H1 (cell line): ENCODE results near the gene PDZD2. TPM values are rescaled to one million over a fixed set of nuclear protein-coding genes. Genes with fewer than 3 reads are reported as not detected.

ENCODE experiments used
- CTCF ChIA-PET: fragments of 300-600 bp; sonication (Branson Sonifier 250); formaldehyde crosslinking; loops from one replicate; lab custom pipeline; 2021; ENCODE audit not compliant: partially characterized antibody; lab: Charles Lee
- POLR2A ChIA-PET: fragments of 300-600 bp; sonication (Branson Sonifier 250); formaldehyde crosslinking; loops from one replicate; lab custom pipeline; 2021; ENCODE audit warnings: inconsistent platforms; ENCODE audit not compliant: partially characterized antibody; lab: Charles Lee
- DNase-seq, 2 experiments: peaks; one replicate each; pipeline versions ENCODE4 v3.0.0 to v3.0.0-alpha.2; 2010 to 2022; ENCODE audit warnings: low spot score in 2 of 2, low read depth in 1 of 2, mixed read lengths in 1 of 2
- FAIRE-seq: peaks from 2 replicates; lab custom pipeline; 2011; peaks lifted over from hg19 to GRCh38; lab: Jason Lieb, UNC
- H2AFZ ChIP-seq: 2 replicates; pipeline ENCODE4 v1.8.1; 2012; ENCODE audit warnings: low read length, inconsistent platforms
- H2AK5ac ChIP-seq: 2 replicates; pipeline ENCODE4 v1.6.1; 2013; ENCODE audit warnings: low read depth, low read length
- H2BK120ac ChIP-seq: replicated peaks from 2 replicates; pipeline ENCODE3; 2013; ENCODE audit warnings: low read depth, low read length, inconsistent platforms
- H2BK12ac ChIP-seq: 2 replicates; pipeline ENCODE4 v1.6.1; 2013; ENCODE audit warnings: low read depth, low read length
- H2BK15ac ChIP-seq: 2 replicates; pipeline ENCODE4 v1.6.1; 2013; ENCODE audit warnings: low read length
- H2BK20ac ChIP-seq: 2 replicates; pipeline ENCODE4 v1.6.1; 2013; ENCODE audit warnings: low read length
- H2BK5ac ChIP-seq: 2 replicates; pipeline ENCODE4 v1.6.1; 2013; ENCODE audit warnings: low read depth, low read length
- H3K14ac ChIP-seq: 2 replicates; pipeline ENCODE4 v1.6.1; 2013; ENCODE audit warnings: inconsistent platforms; ENCODE audit not compliant: insufficient read length
- H3K18ac ChIP-seq: 2 replicates; pipeline ENCODE4 v1.6.1; 2013; ENCODE audit warnings: low read length; ENCODE audit errors: extremely low read depth
- H3K23ac ChIP-seq: 2 replicates; pipeline ENCODE4 v1.6.1; 2013; ENCODE audit warnings: inconsistent platforms; ENCODE audit not compliant: insufficient read length
- H3K23me2 ChIP-seq: 2 replicates; pipeline ENCODE4 v1.6.1; 2013; ENCODE audit warnings: low read depth, low read length
- H3K27ac ChIP-seq: 2 replicates; pipeline ENCODE4 v1.6.1; 2011; ENCODE audit warnings: low read depth, low read length, inconsistent platforms
- H3K27me3 ChIP-seq, 4 experiments: replicated peaks in 1 of 4; 1 replicate in 1 of 4; 2 replicates in 3 of 4; pipeline versions ENCODE4 v1.6.1 to v1.8.1; 2011 to 2013; ENCODE audit warnings: low read length in 3 of 4, mild to moderate bottlenecking in 3 of 4, inconsistent platforms in 2 of 4, mixed read lengths in 2 of 4, moderate library complexity in 1 of 4; ENCODE audit not compliant: control insufficient read depth in 3 of 4, insufficient read depth in 3 of 4; ENCODE audit errors: extremely low read depth in 1 of 4
- H3K36me3 ChIP-seq, 4 experiments: 2 replicates each; pipeline versions ENCODE4 v1.6.1 to v1.8.1; 2011 to 2013; ENCODE audit warnings: mild to moderate bottlenecking in 4 of 4, low read length in 3 of 4, moderate library complexity in 2 of 4, control low read depth in 1 of 4, inconsistent platforms in 1 of 4; ENCODE audit not compliant: insufficient read depth in 4 of 4, control insufficient read depth in 2 of 4
- H3K4ac ChIP-seq: replicated peaks from 2 replicates; pipeline ENCODE3; 2013; ENCODE audit warnings: low read length, low read depth, mixed read lengths, inconsistent platforms; ENCODE audit not compliant: insufficient read length
- H3K4me1 ChIP-seq, 4 experiments: replicated peaks in 1 of 4; 1 replicate in 1 of 4; 2 replicates in 3 of 4; pipeline versions ENCODE4 v1.6.1 to v1.8.1; 2011 to 2013; ENCODE audit warnings: low read length in 3 of 4, inconsistent platforms in 2 of 4, mixed read lengths in 1 of 4; ENCODE audit not compliant: insufficient read depth in 4 of 4, control insufficient read depth in 3 of 4
- H3K4me2 ChIP-seq, 2 experiments: 2 replicates each; pipeline versions ENCODE4 v1.6.1 to v1.8.1; 2011 to 2013; ENCODE audit warnings: low read depth in 2 of 2, low read length in 2 of 2, control low read depth in 1 of 2, inconsistent platforms in 1 of 2, mild to moderate bottlenecking in 1 of 2; ENCODE audit not compliant: insufficient read depth in 1 of 2
- H3K4me3 ChIP-seq, 4 experiments: fragments of 200-600, 300-600 bp in 1 of 4; sonication (generic), shearing (Covaris generic), sonication (Bioruptor Twin) in 1 of 4; 2 replicates each; pipeline versions ENCODE4 v1.5.1 to v1.8.1; 2011 to 2016; ENCODE audit warnings: low read length in 4 of 4, low read depth in 3 of 4, control low read depth in 2 of 4, inconsistent platforms in 2 of 4, mild to moderate bottlenecking in 2 of 4, mixed read lengths in 1 of 4, moderate library complexity in 1 of 4; ENCODE audit not compliant: insufficient read depth in 2 of 4; ENCODE audit errors: extremely low read depth in 1 of 4
- H3K56ac ChIP-seq: replicated peaks from 2 replicates; pipeline ENCODE3; 2013; ENCODE audit warnings: low read depth, mild to moderate bottlenecking, mixed read lengths, low read length, inconsistent platforms; ENCODE audit not compliant: insufficient read length
- H3K79me1 ChIP-seq: 2 replicates; pipeline ENCODE4 v1.6.1; 2013; ENCODE audit warnings: low read depth, low read length, control low read depth
- H3K79me2 ChIP-seq, 2 experiments: 2 replicates each; pipeline versions ENCODE4 v1.6.1 to v1.8.1; 2012 to 2013; ENCODE audit warnings: low read length in 2 of 2, mild to moderate bottlenecking in 2 of 2, inconsistent platforms in 1 of 2; ENCODE audit not compliant: insufficient read depth in 2 of 2, control insufficient read depth in 1 of 2
- H3K9ac ChIP-seq, 4 experiments: replicated peaks in 1 of 4; 1 replicate in 1 of 4; 2 replicates in 3 of 4; pipeline versions ENCODE4 v1.6.1 to v1.8.1; 2011 to 2013; ENCODE audit warnings: low read depth in 3 of 4, low read length in 3 of 4, control low read depth in 2 of 4, mild to moderate bottlenecking in 2 of 4, moderate library complexity in 2 of 4, inconsistent platforms in 1 of 4; ENCODE audit errors: extremely low read depth in 1 of 4
- H3K9me3 ChIP-seq, 2 experiments: 2 replicates each; pipeline versions ENCODE4 v1.6.1 to v1.8.1; 2012 to 2013; ENCODE audit warnings: mild to moderate bottlenecking in 2 of 2, moderate library complexity in 2 of 2, control low read depth in 1 of 2, inconsistent platforms in 1 of 2, low read depth in 1 of 2, low read length in 1 of 2, mixed read lengths in 1 of 2; ENCODE audit not compliant: insufficient read depth in 2 of 2
- H4K20me1 ChIP-seq, 2 experiments: replicated peaks in 1 of 2; 2 replicates each; pipeline versions ENCODE3 to v1.8.1; 2011 to 2013; ENCODE audit warnings: inconsistent platforms in 2 of 2, low read length in 2 of 2, mild to moderate bottlenecking in 1 of 2; ENCODE audit not compliant: insufficient read depth in 2 of 2, control insufficient read depth in 1 of 2
- H4K5ac ChIP-seq: 2 replicates; pipeline ENCODE4 v1.6.1; 2013; ENCODE audit warnings: low read length, low read depth, mixed read lengths, inconsistent platforms; ENCODE audit not compliant: insufficient read length
- H4K8ac ChIP-seq: 2 replicates; pipeline ENCODE4 v1.8.0; 2013; ENCODE audit warnings: mild to moderate bottlenecking, moderate library complexity, low read length, inconsistent platforms; ENCODE audit not compliant: insufficient read depth; ENCODE audit errors: extremely low read depth
- H4K91ac ChIP-seq: replicated peaks from 2 replicates; pipeline ENCODE3; 2013; ENCODE audit warnings: low read length, mixed read lengths, inconsistent platforms; ENCODE audit not compliant: insufficient read length
- BACH1 ChIP-seq: IDR thresholded peaks from 2 replicates; pipeline ENCODE4 v1.6.1; 2012; ENCODE audit warnings: low read length, improper control_type of control experiment
- BRCA1 ChIP-seq: IDR thresholded peaks from 2 replicates; pipeline ENCODE4 v1.6.1; 2012; ENCODE audit warnings: low read depth, low read length, improper control_type of control experiment
- CEBPB ChIP-seq: IDR thresholded peaks from 2 replicates; pipeline ENCODE4 v1.6.1; 2012; ENCODE audit warnings: low read depth, low read length
- CTCF ChIP-seq, 3 experiments: IDR thresholded peaks; 1 replicate in 2 of 3; 2 replicates in 1 of 3; pipeline versions ENCODE4 v1.5.1 to v1.6.1; 2011; ENCODE audit warnings: low read length in 3 of 3, mild to moderate bottlenecking in 3 of 3, inconsistent platforms in 2 of 3, low read depth in 1 of 3, moderate library complexity in 1 of 3; ENCODE audit not compliant: insufficient read depth in 1 of 3; ENCODE audit errors: control extremely low read depth in 1 of 3
- E2F6 ChIP-seq: IDR thresholded peaks from 2 replicates; pipeline ENCODE4 v1.6.1; 2012; ENCODE audit warnings: inconsistent platforms
- GABPA ChIP-seq: IDR thresholded peaks from 2 replicates; pipeline ENCODE4 v1.6.1; 2011; ENCODE audit warnings: mild to moderate bottlenecking, low read length, moderate library complexity, borderline replicate concordance; ENCODE audit not compliant: insufficient read depth
- JUND ChIP-seq: IDR thresholded peaks from 2 replicates; pipeline ENCODE4 v1.6.1; 2011; ENCODE audit warnings: mild to moderate bottlenecking, improper control_type of control experiment, low read length
- NANOG ChIP-seq: IDR thresholded peaks from 2 replicates; pipeline ENCODE4 v1.6.1; 2011; ENCODE audit warnings: low read length, low read depth, mild to moderate bottlenecking, inconsistent platforms; ENCODE audit not compliant: insufficient read depth, poor library complexity, severe bottlenecking
- RAD21 ChIP-seq, 2 experiments: IDR thresholded peaks in 1 of 2; conservative IDR thresholded peaks in 1 of 2; 2 replicates each; pipeline ENCODE4 v1.6.1; 2011; ENCODE audit warnings: low read depth in 2 of 2, low read length in 2 of 2, improper control_type of control experiment in 1 of 2, inconsistent platforms in 1 of 2, mild to moderate bottlenecking in 1 of 2, moderate library complexity in 1 of 2
- RBBP5 ChIP-seq: IDR thresholded peaks from 2 replicates; pipeline ENCODE4 v1.7.1; 2012; ENCODE audit warnings: low read depth, mild to moderate bottlenecking, inconsistent platforms, low read length, moderate library complexity, borderline replicate concordance
- SIX5 ChIP-seq: IDR thresholded peaks from 2 replicates; pipeline ENCODE4 v1.6.1; 2011; ENCODE audit warnings: mild to moderate bottlenecking, low read depth, low read length
- WGBS, 2 experiments: shearing (Covaris generic) in 1 of 2; methylation state at CpG; one replicate each; pipeline versions ENCODE4 v1.1.6 to v1.1.7; 2013 to 2015; ENCODE audit warnings: low lambda C conversion rate in 2 of 2, mixed read lengths in 2 of 2, inconsistent platforms in 1 of 2, low coverage in 1 of 2, missing lambda C conversion rate in 1 of 2; ENCODE audit not compliant: insufficient replicate concordance in 2 of 2, insufficient coverage in 1 of 2, insufficient read length in 1 of 2; ENCODE audit errors: extremely low coverage in 1 of 2, missing lambda C conversion rate in 1 of 2; 5-methylcytosine and 5-hydroxymethylcytosine counted together
- polyA plus RNA-seq, 7 experiments: library from polyadenylated mRNA; depleted of rRNA in 3 of 7; stranded (reverse) in 5 of 7; unstranded in 2 of 7; fragments of >200 nt in 5 of 7; fragments of 200-250 nt in 2 of 7; gene quantifications; 1 replicate in 5 of 7; 2 replicates in 1 of 7; 4 replicates in 1 of 7; pipeline versions ENCODE4 v1.2.1 to v1.2.3, GENCODE V29; 2011 to 2013; ENCODE audit warnings: missing spikeins in 2 of 7, mixed read lengths in 2 of 7
- total RNA-seq: library from RNA; stranded (reverse); fragmentation: NEBNext Ultra II Directional; extraction: Animal tissue kit (Norgen Biotek cat#: 25700); gene quantifications from 2 replicates; pipeline ENCODE4 v1.2.1, GENCODE V29; 2021

The PDZD2 gene
- total and polyA plus RNA-seq, 2 of the 8 experiments (the other 6 are each of a cell fraction or from before 2014, with no cell fraction given), result 1.2 to 6.8 TPM

DNA sequence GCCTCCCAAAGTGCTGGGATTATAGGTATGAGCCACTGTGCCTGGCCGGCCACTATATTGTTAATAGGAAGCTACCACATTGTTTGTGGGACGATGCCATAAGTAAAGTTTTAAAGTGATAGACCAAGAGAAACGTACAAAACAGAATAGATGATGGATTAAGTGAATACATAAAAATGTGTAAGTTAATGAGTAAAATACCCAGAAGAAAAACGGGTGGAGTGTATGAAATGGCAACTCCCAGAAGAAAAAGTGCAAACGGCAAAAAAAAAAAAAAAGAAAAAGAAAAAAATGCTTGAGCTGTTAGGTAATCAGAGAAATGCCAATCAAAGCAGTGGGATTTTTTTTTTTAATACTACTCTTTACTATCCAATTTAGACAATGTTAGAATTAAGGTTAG is 246.0 kb downstream of the PDZD2 start:
- Histone ChIP-seq H4K8ac (no peak overlapping the region), H3K4ac (no peak overlapping the region), H3K79me1 (no peaks in the 10 kb centered on the region), H2BK120ac (no peak overlapping the region), H3K79me2 (no peaks in the 10 kb centered on the region), H3K56ac (no peak overlapping the region), H3K4me2 (no peak overlapping the region), H2BK5ac (no peak overlapping the region), H4K91ac (no peak overlapping the region), H3K27me3 (no peaks in the 10 kb centered on the region), H3K23ac (no peak overlapping the region), H2AK5ac (no peak overlapping the region), H2BK20ac (no peak overlapping the region), H3K9ac (no peak overlapping the region), H3K18ac (no peak overlapping the region), H4K5ac (no peak overlapping the region), H3K9me3 (no peaks in the 10 kb centered on the region), H4K20me1 (no peaks in the 10 kb centered on the region), H2BK15ac (no peak overlapping the region), H2AFZ (no peak overlapping the region), H3K23me2 (no peaks in the 10 kb centered on the region; the same call in 1 of the 2 replicates), H2BK12ac (no peak overlapping the region), H3K27ac (no peak overlapping the region), H3K4me3 (no peak overlapping the region), H3K14ac (no peak overlapping the region), H3K36me3 (no peaks in the 10 kb centered on the region), H3K4me1 (peaks cover 2 to 9% (median 7%) of the 10 kb centered on the region in 4 experiments; a peak in 6 of 7 replicates)
- ChIA-PET CTCF (interaction anchor here (0.8 kb wide), 1 partner anchor 208 kb away, joined by 3 read pairs; no protein-coding TSS in a partner anchor), POLR2A (no interaction called here)
- FAIRE-seq (no peak), DNase-seq (no peak)
- 83% methylated on average over 4 of the region's 5 CpGs; no CpG with 5 or more reads in 1 of the 2 experiments for WGBS, 2 experiments
- TF ChIP-seq NANOG, result no peak
- no peak for TF ChIP-seq RAD21 (IDR thresholded peaks at IDR 0.05 in 1 of 2, conservative IDR thresholded peaks at IDR 0.05 in 1 of 2; ENCODE audit: low read depth in 2 of 2, low read length in 2 of 2)
- no peak for TF ChIP-seq SIX5
- TF ChIP-seq JUND, result no peak
- no peak for TF ChIP-seq BRCA1
- TF ChIP-seq GABPA, result no peak
- no peak for TF ChIP-seq BACH1
- TF ChIP-seq E2F6, result no peak
- no peak for TF ChIP-seq RBBP5
- TF ChIP-seq CEBPB, result no peak
- TF ChIP-seq CTCF (IDR thresholded peaks at IDR 0.05; ENCODE audit: control extremely low read depth in 1 of 3, insufficient read depth in 1 of 3, low read depth in 1 of 3, low read length in 3 of 3), result no peak
